CD4-positive, alpha-beta T cell treated with Interferon alpha-2 for 1 hour (primary cell): ENCODE data around the gene C1orf21.

ENCODE experiments used
- DNase-seq, 2 donors: peaks; one replicate each; pipeline ENCODE4 v3.0.0-alpha.2; 2020 to 2022

Gene C1orf21

DNA sequence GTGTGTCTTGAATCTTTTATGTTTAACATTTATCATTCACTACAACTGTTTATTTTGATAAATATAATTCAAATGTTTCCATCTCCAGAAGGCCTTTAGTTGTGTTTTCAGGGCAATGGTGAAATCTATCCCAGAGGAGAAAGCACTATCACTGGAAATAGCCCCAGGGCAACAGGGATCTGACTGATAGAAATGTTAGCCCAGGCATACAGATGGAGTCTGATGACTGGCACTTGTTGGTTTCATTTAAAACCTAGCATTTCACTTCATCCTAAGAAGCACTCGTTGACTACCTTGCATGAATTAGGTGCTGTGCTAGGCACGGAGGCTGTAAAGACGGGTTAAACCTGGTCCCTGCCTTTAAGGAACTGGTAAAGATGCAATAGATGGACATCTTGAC lies 103.1 kb downstream of the C1orf21 start:
- DNase-seq, result no peak

DNA sequence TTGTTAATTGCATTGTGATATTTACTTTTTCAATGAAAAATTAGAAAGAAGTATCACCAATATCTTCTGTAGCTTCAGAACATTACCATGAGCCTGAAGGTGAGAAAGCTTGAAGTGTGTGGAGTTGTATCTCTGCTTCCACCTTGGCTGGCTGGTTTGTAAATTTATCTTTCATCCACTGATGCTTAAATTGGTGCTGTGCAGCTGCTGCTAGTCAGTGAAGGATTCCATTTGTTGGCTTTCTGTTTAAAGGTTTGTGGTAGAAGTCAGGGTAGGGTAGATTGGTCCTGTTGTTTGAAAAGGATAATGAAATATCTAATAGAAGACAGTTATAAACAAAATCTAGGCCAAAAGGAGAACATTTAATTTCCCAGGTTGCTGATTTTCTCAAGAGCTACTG lies 105.7 kb downstream of the C1orf21 start:
- no peak for DNase-seq

DNA sequence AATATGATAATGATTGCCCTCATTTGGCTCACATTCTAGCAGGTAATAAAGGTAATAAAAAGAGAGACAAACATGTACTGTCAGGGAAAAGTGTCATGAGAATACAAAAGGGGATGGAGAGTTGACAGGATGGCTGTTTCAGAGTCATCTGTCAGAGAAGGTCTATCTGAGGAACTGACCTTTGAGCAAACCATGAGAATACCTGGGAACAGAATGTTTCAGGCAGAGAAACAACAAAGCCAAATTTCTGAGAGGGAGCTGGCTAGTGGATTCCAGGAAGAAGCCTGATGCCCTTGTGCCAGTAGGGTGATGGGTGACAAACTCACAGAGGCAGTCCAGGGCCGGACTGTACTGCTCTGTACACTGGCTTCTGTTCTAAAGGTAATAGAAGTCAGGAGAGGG lies 107.2 kb downstream of the C1orf21 start:
- no peak for DNase-seq

DNA sequence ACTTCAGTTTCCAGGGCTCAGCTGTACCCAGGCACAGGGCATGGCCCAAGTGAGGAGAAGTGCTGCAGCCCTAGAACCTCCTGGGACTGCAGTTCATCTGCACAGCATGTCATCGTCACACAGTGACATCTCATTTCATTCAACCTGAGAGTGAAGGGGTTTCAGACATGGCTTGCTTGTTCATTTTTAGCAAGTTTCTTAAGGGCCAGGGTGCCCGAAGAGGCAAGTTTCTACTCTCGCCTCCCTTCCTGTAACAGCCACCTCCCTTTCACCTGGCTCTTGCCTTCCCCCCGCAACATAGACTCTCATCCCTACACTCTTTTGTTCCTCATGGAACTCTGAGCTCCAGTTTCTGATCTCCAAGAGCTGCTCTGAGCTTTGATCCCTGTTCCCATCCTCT lies 108.1 kb downstream of the C1orf21 start:
- DNase-seq, result no peak

DNA sequence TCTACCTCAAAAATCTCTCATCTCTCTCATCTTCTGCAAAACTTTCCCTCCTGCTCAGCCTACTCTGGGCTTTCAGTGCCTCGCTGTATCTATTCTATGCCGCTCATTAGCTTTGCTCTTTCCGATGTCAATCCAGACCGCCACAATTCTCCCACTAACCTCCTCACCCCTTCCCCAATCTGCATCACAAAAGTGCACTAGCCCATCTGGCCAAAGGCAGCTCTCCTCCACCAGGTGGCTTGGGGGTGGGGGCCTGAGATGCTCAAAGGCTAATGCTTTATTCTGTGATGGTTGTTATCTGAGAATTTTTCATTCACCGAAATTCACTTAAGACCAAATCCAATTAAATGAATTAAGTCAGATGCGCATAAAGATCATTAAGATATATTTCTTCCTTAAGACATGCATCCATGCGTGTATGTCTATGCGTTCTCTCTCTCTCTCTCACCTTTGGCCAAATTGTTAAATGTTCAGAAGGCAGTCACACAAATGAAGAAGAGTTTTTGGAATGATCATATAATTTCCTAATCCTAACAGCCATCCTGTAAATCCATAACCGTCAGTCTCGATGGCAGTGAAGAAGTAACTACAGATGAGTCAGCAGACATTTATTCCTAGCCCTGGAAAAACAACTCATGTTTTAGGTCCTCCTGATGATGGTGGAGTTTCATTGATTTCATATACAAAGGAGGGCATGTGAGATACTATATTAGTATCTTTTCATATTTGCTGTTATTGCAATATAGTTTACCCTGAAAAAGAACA lies 111.3 kb downstream of the C1orf21 start:
- DNase-seq, result no peak

DNA sequence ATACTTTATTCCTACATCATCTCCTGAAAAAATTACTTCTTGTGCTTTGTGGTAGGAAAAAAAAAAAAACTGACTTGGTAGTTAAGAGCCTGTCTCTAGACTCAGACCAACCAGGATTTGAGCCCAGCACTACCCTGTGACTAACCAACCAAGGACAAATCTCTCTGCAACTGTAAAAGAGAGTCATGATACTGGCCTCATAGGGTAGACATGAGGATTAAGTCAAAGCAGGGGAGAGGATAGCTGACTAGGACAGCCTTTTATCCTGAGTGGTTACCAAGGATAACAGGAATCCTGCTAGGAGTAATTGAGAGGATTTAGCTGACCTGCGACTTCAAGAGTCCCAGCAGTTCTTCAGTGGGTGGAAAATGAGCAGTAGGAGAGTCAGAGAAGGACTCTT lies 112.8 kb downstream of the C1orf21 start:
- DNase-seq, result no peak

DNA sequence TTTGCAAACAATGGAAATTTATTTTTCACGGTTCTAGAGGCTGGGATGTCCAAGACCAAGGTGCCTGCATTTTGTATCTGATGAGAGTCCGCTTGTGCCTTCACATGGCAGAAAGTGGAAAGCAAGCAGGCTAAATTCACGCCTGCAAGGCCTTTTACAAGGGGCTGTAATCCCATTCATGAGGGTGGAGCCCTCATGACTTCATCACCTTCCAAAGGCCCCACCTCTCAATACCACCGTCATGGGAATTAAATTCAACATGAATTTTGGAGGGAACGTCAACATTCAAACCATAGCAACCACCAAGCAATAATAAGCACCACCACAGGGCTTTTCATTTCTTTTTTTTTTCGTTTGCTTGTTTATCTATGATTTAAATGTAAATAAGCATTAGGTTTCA lies 115.3 kb downstream of the C1orf21 start:
- DNase-seq, result no peak

DNA sequence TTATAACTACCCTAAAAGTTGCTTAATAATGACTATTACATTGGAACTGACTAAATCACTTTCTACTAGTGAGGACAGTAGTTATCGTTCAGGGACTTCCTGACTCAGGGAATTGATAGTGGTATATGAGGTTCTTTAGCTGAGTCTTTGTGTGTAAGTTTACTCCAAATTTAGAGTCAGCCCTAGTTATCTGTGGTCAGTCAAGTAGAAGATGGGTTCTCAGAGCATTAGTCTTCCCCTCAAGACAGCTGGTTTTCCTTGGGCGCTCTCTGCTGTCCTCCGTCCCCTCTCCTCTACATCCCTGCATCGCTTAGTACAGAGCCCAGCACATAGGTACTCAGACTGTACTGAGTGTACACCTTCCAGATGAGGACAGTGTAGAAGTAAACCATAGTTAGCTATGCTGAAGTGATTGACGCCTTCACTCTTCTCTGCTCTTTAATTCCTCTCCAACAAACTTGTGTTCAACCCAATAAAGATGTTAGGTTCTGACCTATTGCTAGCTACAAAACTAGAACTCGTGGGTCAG lies 116.5 kb downstream of the C1orf21 start:
- DNase-seq, result no peak

DNA sequence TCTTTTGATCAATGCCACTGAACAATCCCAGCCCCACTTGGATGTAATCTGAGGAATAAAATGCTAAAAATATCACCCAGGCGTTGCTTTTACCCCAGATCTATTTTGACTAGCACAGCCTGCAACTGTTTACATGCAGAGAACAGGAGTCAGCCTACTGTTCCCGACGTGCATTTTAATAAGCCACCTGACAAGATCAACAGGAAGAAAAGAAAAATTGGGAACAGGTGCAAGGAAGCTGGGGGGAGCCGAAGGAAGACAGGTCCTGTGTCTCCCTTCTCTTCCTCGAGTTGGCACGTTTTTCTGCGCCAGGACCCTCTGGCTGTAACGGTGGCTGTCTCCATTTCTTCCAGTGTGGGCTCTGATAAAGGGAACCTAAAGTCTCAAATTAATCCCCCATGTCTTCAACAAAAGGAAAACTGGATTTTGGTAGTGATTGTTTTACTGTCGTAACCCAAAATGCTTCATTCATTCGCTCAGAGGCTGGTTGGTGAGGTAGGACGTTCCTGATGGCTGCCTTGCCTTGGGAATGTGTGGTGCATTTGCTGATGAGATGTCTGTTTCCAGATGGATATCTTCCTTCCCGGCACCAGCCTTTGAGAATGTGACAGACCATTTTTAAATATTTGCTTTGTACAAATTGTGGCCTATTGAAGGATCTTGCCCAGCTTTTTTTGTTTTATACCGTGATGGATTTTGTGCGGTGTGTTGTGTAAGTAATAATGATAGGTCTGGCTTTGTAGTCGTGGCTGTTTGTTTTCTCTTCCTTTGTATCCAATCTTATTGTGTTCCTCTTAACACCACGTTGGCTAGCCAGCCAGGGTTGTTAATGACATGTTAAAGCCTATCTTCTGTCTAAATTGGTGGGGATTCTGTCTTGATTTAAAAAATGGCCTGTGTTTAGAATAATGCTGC lies 117.5 kb downstream of the C1orf21 start:
- no peak for DNase-seq

DNA sequence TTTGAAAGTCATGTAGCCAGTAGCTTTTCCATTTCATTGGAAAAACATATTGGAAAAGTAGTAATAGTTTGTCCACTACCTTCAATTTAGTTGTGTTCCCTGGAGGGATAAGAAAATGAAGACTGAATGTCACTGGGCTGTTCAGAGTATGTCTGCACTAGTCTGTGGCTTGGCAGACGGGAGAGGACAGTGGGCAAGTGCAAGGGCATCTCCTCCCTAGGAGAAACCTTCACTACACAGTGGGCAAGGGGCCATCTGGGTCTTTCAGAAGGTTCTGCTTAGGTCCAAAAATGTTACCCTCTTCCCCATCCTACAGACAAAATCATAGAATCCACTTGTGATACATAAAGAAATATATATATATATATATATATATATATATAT lies 118.1 kb downstream of the C1orf21 start:
- DNase-seq, result no peak

DNA sequence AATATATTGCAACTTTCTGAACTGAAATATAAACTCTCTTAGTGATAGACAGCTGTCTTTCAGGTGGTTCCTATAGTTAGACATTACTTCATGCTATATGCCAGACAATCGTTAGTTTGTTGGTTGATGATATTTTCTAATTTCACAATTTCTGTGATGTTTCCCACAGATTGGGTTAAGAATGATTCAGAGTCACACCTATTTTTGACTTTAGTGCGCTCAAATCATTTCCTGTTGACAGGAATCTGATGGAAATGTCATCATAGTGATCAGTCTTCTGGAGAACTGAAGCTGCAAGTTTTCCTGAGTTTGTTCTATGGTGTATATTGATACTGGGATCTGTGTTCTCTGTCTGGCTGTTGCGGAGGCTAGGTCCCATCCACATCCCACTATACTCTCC lies 119.7 kb downstream of the C1orf21 start:
- DNase-seq, result no peak

DNA sequence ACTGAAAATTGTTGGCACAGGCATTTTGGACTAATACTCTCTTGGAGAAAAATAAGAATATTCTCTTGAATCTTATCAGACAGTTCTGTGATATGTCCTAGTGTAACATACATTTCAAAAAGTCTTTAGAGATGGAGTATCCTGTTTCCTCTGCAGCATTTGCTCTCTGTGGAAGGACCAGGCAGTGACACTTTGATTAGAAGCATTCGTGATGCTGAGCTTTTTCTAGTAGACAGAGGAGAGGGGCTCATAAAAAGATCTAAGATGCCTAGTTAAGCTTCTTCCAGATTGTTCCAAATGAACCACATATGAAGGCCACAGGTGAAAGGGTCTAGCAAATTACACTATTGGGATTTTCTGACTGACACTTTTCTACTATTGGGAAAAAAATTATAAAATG lies 120.3 kb downstream of the C1orf21 start:
- no peak for DNase-seq

DNA sequence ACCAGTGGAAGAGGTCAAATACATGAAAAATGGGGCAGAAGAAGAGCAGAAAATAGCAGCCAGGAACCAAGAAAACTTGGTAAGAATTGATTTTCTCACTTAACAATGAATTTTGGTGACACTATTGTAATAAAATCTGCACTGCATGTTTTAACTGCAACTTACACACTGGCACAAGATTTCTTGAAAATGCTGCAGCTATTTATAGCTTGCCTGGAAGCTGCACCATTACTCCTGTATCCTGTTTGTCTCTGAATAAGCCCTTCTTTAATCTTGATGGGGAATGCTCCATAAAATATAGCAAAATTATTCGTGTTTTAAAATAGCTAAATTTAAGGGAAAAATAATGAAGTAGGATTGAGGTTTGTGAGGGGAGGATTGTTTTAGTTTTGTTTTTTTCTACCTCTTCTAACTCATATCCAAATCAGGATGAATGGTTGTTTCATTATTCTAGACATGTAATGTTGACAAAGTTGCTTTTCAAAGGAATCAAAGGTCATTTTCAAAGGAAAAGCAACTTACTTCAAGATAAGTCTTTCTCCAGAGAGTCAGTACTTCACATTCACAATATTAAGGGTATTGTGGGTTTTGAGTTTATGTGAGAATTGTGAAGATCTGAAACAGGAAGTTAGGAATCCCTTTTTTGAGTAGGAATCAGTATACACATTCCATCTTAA lies 120.9 kb downstream of the C1orf21 start:
- no peak for DNase-seq

DNA sequence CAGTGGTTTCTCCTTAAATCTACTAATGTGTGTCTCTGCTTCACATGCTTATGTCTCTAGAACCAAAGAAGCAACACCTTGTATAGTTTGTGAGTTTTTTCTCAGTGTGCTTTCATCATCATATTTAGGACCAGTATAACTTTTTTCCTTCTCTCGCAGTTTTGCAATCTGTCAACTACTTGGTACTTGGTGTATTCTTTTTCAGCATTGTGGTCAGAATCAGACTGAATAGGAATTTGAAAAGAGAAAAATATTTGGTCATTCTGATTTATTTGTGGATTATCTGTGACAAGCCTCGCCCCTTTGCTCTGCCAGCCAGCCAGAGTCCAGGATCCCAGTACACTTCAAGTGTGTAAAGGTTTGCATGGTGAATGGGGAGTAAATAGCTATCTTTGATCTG lies 122.3 kb downstream of the C1orf21 start:
- DNase-seq, result no peak

DNA sequence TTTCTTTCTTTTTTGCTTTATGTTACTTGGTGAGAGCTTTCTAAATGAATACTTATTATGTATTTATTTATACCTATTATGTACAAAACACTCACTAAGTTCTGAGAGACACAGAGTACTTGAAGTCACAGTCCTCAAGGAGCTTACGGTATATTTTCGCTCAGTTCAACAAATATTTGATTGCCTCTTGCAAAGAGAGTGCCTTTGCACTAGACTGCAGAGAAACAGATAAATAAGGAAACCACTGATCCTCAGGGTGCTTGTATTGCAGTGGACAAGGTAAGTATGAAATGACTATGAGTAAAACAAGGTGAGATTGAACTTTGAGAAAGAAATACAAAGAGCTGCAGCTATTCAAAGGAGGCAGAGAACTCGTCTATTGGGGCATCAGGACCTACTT lies 123.3 kb downstream of the C1orf21 start:
- no peak for DNase-seq

DNA sequence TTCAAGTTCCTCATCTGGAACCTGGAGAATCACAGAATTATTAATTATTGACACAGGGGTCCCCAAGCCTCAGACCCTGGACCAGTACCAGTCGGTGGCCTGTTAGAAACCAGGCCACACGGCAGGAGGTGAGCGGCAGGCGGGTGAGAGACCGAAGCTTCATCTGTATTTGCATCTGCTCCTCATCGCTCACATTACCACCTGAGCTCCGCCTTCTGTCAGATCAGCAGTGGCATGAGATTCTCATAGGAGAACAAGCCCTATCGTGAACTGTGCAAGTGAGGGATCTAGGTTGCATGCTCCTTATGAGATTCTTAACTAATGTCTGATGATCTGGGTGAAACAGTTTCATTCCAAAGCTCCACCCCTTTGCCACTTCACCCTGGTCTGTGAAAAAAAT lies 125.9 kb downstream of the C1orf21 start:
- DNase-seq, result no peak

DNA sequence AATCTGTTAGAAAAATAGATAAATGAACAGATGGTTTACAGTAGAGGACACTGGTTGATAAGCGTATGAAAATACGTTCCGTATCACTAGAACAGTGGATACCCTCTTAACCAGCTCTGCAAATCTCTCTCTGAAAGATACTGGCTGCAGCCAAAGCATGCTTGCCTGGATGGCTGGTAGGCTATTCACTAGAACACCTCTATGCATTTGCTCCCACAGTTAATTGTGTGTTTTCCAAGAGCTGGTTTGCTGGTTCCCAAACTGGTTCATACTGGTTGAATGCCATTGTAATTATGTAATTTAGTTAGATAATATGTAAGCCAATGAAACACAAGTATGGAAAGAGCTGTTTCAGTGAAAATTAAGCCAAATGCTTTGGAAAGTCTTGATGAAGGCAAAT lies 126.6 kb downstream of the C1orf21 start:
- DNase-seq, result no peak

DNA sequence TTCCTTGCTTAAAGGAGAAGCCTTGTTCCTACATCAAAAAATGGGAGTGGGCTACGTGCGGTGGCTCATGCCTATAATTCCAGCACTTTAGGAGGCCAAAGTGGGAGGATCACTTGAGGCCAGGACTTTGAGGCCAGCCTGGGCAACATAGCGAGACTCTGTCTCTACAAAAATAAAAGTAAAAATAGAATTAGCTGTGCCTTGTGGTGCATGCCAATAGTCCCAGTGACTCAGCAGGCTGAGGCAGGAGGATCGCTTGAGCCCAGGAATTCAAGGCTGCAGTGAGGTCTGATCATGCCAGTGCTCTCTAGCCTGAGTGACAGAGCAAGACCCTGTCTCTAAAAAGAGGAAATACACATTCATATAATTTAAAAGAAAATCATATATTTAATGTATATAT lies 127.1 kb downstream of the C1orf21 start:
- no peak for DNase-seq

DNA sequence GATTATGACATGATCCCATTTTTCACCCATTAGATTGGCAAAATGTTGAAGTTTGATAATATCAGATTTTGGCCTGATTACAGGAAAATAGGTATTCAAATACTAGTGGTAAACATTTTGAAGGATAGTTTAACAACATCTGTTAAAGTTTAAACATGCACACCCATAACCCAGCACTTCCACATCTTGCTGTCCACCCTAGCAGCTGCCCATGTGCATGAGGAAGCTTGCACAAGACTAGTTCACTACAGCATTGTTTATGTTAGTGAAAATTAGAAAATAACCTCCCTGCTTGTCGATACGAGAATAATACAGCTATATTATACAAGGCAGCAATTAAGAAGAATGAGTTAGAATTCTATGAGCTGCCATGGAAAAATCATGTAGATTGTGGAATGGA lies 127.6 kb downstream of the C1orf21 start:
- DNase-seq, result no peak

DNA sequence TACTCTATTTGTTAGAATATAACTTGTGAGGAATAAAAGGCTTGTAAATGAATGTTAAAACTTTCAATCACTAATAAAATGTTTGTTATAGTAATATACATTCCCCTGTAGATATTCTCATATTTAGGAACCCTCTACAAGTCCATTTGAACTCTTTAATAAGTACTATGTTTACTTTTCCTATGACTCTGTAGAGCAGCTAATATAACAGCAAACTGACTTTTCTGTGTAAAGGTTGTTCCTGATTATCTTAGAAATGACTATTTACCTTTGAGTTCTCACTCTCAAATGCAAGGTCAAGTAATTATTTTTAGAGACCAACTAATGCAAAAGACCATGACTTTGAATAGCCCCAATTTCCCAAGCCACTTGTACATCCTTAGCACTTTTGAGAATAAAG lies 130.3 kb downstream of the C1orf21 start:
- DNase-seq, result no peak

DNA sequence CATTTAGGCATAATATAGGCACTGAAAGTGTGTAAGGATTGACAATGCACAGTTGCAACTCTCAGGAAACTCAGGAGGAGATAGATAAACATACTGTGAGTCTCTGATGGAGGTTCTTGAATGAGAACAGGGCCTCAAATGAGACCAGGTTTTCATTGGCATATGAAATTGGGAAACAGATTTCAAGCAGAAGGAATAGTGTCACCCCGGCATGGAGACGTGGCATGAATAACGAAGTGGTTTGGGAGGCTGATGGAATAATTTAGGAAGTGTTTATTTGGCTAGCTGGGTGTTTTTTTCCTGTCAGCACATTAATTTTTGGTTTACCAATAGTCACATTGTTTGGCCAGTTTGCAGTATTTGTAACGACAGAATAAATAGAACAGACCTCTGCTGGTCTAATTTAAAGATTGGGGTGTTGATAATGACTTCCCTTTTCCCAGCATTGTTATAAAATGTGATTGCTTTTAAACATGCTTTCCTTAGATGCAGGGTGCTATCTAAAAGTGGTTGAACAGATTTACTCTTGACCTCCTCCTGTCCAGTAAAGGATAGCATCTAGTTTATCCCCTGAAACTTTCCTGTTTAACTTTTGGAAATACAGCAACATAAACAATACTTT lies 132.0 kb downstream of the C1orf21 start:
- no peak for DNase-seq

DNA sequence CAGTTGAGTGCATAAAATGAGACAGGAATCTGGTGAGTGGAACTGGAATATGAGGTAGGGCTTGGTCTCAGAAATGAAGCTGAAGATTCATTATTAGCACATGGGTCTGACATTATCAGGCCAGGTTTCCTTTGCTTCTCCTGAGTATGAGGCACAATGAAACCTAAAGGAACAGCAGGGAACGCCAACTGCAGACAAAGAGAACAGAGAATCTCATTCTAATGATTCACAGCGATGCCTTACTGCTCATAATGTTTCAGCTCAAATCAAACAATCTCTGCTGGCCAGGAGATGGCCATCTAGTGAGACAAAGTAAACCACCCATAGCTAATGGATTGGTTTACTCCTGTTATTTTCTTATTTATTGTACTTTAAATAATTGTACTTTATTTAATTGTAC lies 133.5 kb downstream of the C1orf21 start:
- no peak for DNase-seq

DNA sequence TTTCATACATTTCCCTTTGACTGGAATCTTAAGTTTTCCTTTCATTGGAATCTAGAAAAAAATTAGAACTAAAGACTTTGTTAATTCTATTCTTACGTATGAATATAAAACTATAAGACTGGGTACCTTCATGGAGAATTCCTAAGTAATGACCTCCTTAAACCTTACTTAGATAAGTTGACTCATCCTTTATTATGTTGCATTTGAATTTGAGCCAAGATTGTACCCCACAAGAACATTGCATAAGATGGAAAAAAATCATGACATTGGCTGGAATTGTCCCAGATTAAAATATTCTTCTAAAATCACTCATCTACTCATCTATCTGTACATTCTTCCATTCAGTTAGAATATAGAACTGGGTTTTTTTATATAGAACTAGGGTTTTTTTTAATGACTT lies 137.4 kb downstream of the C1orf21 start:
- DNase-seq, result no peak
